NCI-H2227 treated with DMSO at 0.1 percent for 48 hours (cell line): ENCODE measurements around the gene CYP2A13.
"Not testable (repeated sequence)": the region's sequence is repeated elsewhere in the genome, so short reads cannot be mapped to it uniquely, and the experiment has no call there.

Source experiments
- DNase-seq: peaks from one replicate; lab custom pipeline; 2025; lab: John Stamatoyannopoulos, UW

Gene CYP2A13, protein sequence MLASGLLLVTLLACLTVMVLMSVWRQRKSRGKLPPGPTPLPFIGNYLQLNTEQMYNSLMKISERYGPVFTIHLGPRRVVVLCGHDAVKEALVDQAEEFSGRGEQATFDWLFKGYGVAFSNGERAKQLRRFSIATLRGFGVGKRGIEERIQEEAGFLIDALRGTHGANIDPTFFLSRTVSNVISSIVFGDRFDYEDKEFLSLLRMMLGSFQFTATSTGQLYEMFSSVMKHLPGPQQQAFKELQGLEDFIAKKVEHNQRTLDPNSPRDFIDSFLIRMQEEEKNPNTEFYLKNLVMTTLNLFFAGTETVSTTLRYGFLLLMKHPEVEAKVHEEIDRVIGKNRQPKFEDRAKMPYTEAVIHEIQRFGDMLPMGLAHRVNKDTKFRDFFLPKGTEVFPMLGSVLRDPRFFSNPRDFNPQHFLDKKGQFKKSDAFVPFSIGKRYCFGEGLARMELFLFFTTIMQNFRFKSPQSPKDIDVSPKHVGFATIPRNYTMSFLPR

DNA sequence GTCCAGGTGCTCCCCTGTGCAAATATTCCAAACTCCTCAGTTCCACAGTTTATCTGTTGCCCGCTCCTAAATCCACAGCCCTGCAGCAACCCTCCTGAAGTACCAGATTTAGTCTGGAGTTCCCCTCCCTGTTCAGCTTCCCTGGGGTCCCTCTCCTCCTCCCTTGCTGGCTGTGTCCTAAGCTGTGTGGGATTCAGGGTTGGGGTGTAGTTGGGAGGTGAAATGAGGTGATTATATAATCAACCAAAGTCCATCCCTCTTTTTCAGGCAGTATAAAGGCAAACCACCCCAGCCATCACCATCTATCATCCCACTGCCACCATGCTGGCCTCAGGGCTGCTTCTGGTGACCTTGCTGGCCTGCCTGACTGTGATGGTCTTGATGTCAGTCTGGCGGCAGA, at the start of gene CYP2A13:
Gene CYP2A13 (plus strand): TSS at position 301 of the 400 bp plus-strand sequence. CDS start 21 bp downstream, at position 322.
- no peak for DNase-seq

DNA sequence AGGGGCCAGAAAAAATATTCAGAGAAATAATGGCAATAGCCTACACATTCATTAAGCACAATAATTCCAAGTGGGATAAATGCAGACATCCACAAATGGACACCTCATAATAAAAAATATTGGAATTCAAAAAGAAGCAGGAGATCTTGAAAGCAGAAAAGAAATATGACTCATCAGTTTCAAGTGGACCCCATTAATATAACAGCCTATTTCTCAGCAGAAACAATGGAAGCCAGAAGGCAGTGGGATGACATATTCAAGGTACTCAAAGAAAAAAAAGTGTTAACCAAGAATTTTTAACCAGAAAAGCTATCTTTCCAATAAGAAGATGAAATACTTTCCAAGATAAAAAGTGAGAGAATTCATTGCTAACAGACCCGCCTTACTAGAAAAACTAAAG, 48.4 kb upstream of the CYP2A13 start:
- DNase-seq: no peak

DNA sequence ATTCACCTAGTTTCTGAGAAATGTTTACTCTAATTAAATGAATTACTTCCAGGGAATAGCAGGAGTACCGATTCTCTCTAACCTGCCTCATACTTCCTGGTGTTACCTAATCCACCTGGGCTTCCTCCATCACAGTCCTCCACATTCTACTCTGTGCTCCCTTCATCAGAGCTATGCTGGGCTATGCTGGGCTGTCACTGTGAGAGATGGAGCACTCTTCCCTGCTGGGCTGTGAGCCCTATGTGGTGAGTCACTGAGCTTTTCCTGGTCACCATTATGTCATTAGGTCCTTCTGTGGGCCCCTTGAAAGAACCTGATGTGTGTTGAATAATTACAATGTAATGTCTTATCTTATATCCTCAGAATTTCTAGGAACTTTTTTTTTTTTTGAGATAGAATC, 43.2 kb upstream of the CYP2A13 start:
- not testable (repeated sequence) for DNase-seq

- DNase-seq: no peak
Observed at GRCh38 chr19:41050426-41050825, 37.8 kb upstream of the CYP2A13 start.

DNA sequence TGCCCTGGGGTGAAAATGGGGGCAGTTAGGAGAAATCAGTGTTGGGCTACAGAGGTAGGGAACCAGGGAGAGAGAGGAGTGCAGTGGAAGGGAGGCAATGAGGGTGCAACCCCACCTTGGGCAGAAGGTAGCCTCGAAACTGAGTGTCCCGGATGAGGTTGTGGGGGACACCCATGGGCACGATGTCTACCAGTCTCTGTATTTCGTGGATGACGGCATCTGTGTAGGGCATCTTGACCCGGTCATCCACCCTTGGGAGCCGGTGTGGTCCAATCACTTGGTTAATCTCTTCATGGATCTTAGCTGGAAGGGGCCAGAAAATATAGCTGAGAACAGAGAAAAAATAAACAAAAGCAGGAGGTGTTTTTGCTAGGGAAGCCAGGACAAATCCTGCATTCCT, 36.1 kb upstream of the CYP2A13 start:
- DNase-seq: not testable (repeated sequence)

- DNase-seq: not testable (repeated sequence)
Observed at GRCh38 chr19:41053331-41053730, 34.9 kb upstream of the CYP2A13 start.

GRCh38 chr19:41064974-41065569, 23.2 kb upstream of the CYP2A13 start:
- DNase-seq: no peak

DNA sequence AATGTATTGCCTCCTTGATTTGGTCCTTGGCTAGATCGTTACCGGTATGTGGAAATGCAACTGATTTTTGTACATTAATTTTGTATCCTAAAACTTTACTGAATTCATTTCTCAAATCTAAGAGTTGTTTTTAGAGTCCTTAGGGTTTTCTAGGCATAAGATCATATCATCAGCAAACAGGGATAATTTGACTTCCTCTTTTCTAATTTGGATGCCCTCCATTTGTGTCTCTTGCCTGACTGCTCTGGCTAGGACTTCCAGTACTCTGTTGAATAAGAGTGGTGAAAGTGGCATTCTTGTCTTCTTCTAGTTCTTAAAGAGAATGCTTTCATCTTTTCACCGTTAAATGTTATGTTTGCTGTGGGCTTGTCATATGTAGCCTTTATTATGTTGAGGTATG, 12.0 kb upstream of the CYP2A13 start:
- no peak for DNase-seq

GRCh38 chr19:41083516-41083915, 4.7 kb upstream of the CYP2A13 start:
- no peak for DNase-seq

GRCh38 chr19:41085748-41086415, 2.4 kb upstream of the CYP2A13 start:
- DNase-seq: no peak

- DNase-seq: no peak
Observed at GRCh38 chr19:41089959-41090358, 1.7 kb downstream of the CYP2A13 start.

DNA sequence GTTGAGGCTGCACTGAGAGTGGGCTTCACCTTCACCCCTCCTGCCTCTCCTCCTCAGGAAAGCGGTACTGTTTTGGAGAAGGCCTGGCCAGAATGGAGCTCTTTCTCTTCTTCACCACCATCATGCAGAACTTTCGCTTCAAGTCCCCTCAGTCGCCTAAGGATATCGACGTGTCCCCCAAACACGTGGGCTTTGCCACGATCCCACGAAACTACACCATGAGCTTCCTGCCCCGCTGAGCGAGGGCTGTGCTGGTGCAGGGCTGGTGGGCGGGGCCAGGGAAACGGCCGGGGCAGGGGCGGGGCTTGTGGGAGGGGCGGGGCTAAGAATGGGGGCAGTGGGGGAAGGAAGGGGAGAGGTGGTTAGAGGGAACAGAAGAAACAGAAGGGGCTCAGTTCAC, 7.5 kb downstream of the CYP2A13 start:
- no peak for DNase-seq

DNA sequence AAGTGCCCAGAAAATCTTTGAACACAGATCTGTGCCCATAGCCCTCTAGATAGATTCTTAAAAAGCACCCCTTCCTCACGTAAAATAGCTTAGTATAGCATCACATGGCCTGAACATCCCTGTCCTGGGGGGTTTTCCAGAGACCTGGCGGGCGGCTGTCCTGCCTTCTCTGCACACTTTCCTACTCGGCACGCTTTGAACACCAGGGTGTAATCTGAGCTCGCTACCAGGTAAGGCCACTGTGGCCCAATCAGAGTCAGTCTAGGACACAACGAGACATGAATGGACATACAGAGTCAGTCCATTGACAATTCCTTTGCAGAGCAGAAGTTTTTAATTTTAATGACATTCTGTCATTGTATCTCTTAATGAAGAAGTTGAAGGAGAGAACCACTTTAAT, 8.1 kb downstream of the CYP2A13 start:
- DNase-seq: no peak

- DNase-seq: no peak
Observed at GRCh38 chr19:41097302-41097701, 9.1 kb downstream of the CYP2A13 start.

GRCh38 chr19:41098762-41099161, 10.5 kb downstream of the CYP2A13 start:
- DNase-seq: no peak

DNA sequence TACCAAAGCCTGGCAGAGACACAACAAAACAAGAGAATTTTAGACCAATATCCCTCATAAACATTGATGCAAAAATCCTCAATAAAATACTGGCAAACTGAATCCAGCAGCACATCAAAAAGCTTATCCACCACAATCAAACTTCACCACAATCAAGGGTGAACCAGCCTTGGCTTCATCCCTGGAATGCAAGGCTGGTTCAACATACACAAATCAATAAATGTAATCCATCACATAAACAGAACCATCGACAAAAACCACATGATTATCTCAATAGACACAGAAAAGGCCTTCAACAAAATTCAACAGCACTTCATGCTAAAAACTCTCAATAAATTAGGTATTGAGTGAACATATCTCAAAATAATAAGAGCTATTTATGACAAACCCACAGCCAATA, 14.0 kb downstream of the CYP2A13 start:
- DNase-seq: not testable (repeated sequence)

DNA sequence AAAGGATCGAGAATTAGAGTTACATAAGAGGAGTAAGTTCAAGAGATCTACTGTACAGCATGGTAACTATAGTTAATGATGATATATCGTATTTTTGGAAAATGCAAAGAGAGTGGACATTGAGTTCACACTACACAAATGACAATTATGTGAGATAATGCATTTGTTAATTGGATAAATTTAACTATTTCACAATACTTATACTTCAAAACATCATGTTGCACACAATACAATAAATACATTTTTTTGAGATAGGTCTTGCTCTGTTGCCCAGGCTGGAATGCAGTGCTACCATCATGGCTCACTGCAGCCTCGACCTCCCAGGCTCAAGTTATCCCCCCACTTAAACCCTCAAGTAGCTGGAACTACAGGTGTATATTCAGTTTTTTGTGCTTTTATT, 17.9 kb downstream of the CYP2A13 start:
- no peak for DNase-seq

GRCh38 chr19:41111296-41111695, 23.0 kb downstream of the CYP2A13 start:
- DNase-seq: no peak

GRCh38 chr19:41111750-41112295, 23.6 kb downstream of the CYP2A13 start:
- no peak for DNase-seq

DNA sequence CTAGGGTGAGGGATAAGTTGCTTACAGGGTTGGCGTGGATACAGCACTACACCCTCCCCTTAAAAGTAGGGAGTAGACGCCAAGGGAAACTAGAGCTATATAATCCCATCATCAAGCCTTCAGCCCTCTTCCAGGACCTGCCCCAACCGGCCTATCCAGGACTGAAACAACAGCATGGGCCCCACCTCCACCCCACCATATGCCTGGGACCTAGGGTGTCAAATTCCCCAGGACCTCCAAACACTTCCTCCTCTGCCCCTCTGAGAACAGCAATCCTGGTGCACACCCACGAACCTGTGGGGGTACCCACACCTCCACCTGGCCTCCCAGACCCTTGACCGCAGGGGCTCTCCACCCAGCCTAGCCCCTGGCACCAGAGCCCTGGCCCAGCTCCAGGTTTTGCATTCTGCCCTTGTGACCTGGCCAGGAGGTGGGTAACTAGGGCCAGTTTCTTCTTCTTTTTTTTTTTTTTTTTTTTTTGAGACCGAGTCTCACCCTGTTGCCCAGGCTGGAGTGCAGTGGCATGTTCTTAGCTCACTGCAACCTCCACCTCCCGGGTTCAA, 24.6 kb downstream of the CYP2A13 start:
- no peak for DNase-seq

DNA sequence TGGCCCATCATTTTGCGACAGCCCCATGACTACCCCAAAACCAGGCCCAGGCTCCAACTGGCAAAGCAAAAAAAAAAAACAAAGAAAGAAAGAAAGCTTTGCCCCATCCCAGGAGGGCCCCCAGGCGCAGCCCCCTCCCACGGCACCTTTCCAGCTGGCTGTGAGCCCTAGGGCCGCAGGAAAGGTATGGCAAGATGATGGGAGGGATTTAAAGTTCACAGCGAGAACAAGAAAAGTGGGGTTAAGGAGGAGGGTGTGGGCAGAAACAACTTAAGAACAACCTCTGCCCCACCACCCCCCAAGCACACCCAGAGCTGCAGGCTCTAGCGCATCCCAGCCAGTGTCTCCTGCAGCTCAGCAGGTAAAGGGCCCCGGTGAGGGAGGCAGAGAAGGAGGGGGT, 25.9 kb downstream of the CYP2A13 start, which contains the start of gene CYP2F1:
Gene CYP2F1 (plus strand): TSS at position 301 of the 400 bp plus-strand sequence. CDS start 1,757 bp downstream, outside the sequence.
- DNase-seq: no peak

DNA sequence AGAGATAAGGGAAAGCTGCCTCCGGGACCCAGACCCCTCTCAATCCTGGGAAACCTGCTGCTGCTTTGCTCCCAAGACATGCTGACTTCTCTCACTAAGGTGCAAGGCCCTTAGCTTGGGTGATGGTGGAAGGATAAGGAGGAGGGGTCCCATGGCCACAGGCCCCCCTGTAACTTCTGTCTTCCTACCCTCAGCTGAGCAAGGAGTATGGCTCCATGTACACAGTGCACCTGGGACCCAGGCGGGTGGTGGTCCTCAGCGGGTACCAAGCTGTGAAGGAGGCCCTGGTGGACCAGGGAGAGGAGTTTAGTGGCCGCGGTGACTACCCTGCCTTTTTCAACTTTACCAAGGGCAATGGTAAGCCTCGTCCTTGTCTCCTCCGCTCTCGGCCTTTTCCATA, 28.0 kb downstream of the CYP2A13 start:
- DNase-seq: no peak
